K562 (cell line): ENCODE measurements around the gene NELL1.

Experiments
- MEIS2 ChIP-seq: fragments of 450-650 bp; IDR thresholded peaks from 2 replicates; pipeline ENCODE4 v1.6.1; 2014; ENCODE audit warnings: mild to moderate bottlenecking; ENCODE audit not compliant: partially characterized antibody
- STAT5A ChIP-seq: IDR thresholded peaks from 2 replicates; pipeline ENCODE4 v1.6.1; 2012; ENCODE audit warnings: low read length, inconsistent platforms, borderline replicate concordance

- TF ChIP-seq MEIS2 (no peak), STAT5A (no peak)
Observed at GRCh38 chr11:20821046-20821445, 151.7 kb downstream of the NELL1 start.
